IMR-90 (cell line): Measurements from ENCODE around the gene SYNPO. TPM values are rescaled to one million over a fixed set of nuclear protein-coding genes. Genes with fewer than 3 reads are reported as not detected.

Source experiments
- ATAC-seq: fragments of 200-7000 bp; cut with Tn5 transposase; 2 replicates; pipeline ENCODE4 v1.9.1; 2020; ENCODE audit warnings: low read depth, mild to moderate bottlenecking, moderate library complexity
- BruUV-seq: library from RNA; stranded (reverse); fragments of 400-500 nt; replicated peaks from 2 replicates; lab custom pipeline; 2021; lab: Mats Ljungman, UMichigan
- CTCF ChIA-PET: fragments of 300-600 bp; formaldehyde crosslinking; extraction: SDS; loops from one replicate; lab custom pipeline; 2021; ENCODE audit warnings: antibody characterized with exemption; lab: Yijun Ruan, JAX
- POLR2A ChIA-PET: fragments of 300-600 bp; sonication (Branson Sonifier 250); formaldehyde crosslinking; loops from one replicate; lab custom pipeline; 2022; ENCODE audit warnings: antibody characterized with exemption; ENCODE audit not compliant: unreplicated experiment; lab: Charles Lee
- DNase-seq: peaks from one replicate; pipeline ENCODE4 v3.0.0; 2013
- H2AFZ ChIP-seq: replicated peaks from 2 replicates; pipeline ENCODE3; 2013; ENCODE audit warnings: low read length, mild to moderate bottlenecking; ENCODE audit not compliant: poor library complexity
- H2AK5ac ChIP-seq: 2 replicates; pipeline ENCODE4 v1.6.1; 2013; ENCODE audit warnings: low read depth, low read length, inconsistent platforms
- H2AK9ac ChIP-seq: replicated peaks from 2 replicates; pipeline ENCODE3; 2013; ENCODE audit warnings: mild to moderate bottlenecking, low read depth, low read length, moderate library complexity; ENCODE audit not compliant: poor library complexity
- H2BK120ac ChIP-seq: 2 replicates; pipeline ENCODE4 v1.6.1; 2013; ENCODE audit warnings: low read depth, low read length, inconsistent platforms
- H2BK15ac ChIP-seq: 3 replicates; pipeline ENCODE4 v1.6.1; 2013; ENCODE audit warnings: low read depth, low read length, inconsistent platforms
- H2BK20ac ChIP-seq: 2 replicates; pipeline ENCODE4 v1.6.1; 2013; ENCODE audit warnings: low read depth, mild to moderate bottlenecking, inconsistent platforms, low read length, moderate library complexity
- H2BK5ac ChIP-seq: 2 replicates; pipeline ENCODE4 v1.6.1; 2013; ENCODE audit warnings: mild to moderate bottlenecking, low read depth, low read length, inconsistent platforms; ENCODE audit not compliant: poor library complexity, severe bottlenecking
- H3K14ac ChIP-seq: replicated peaks from 2 replicates; pipeline ENCODE4 v1.6.1; 2013; ENCODE audit warnings: low read depth, low read length, inconsistent platforms
- H3K18ac ChIP-seq: 2 replicates; pipeline ENCODE4 v1.6.1; 2013; ENCODE audit warnings: low read depth, low read length, control low read depth
- H3K23ac ChIP-seq: 2 replicates; pipeline ENCODE4 v1.6.1; 2013; ENCODE audit warnings: low read depth, low read length, inconsistent platforms
- H3K27ac ChIP-seq: 2 replicates; pipeline ENCODE4 v1.5.1; 2013; ENCODE audit warnings: mild to moderate bottlenecking, control low read depth, low read length; ENCODE audit not compliant: insufficient read depth
- H3K27me3 ChIP-seq: 2 replicates; pipeline ENCODE4 v1.6.1; 2013; ENCODE audit warnings: low read length; ENCODE audit not compliant: control insufficient read depth, insufficient read depth
- H3K36me3 ChIP-seq: 2 replicates; pipeline ENCODE4 v1.6.1; 2013; ENCODE audit warnings: low read length, mixed read lengths; ENCODE audit not compliant: control insufficient read depth, insufficient read depth
- H3K4ac ChIP-seq: 2 replicates; pipeline ENCODE4 v1.6.1; 2013; ENCODE audit warnings: low read depth, low read length, inconsistent platforms
- H3K4me1 ChIP-seq: 2 replicates; pipeline ENCODE4 v1.6.1; 2013; ENCODE audit warnings: low read length, mixed read lengths; ENCODE audit not compliant: control insufficient read depth, insufficient read depth
- H3K4me2 ChIP-seq: 2 replicates; pipeline ENCODE4 v1.6.1; 2013; ENCODE audit warnings: low read depth, mild to moderate bottlenecking, control low read depth, low read length, moderate library complexity
- H3K4me3 ChIP-seq: 2 replicates; pipeline ENCODE4 v1.5.1; 2013; ENCODE audit warnings: low read depth, mild to moderate bottlenecking, control low read depth, low read length, moderate library complexity; ENCODE audit not compliant: insufficient read depth
- H3K56ac ChIP-seq: 2 replicates; pipeline ENCODE4 v1.6.1; 2013; ENCODE audit warnings: low read length, inconsistent platforms; ENCODE audit not compliant: insufficient read depth; ENCODE audit errors: extremely low read depth
- H3K79me1 ChIP-seq, 2 experiments: 2 replicates each; pipeline ENCODE4 v1.6.1; 2013; ENCODE audit warnings: low read length in 2 of 2, inconsistent platforms in 1 of 2, low read depth in 1 of 2
- H3K9ac ChIP-seq: 2 replicates; pipeline ENCODE4 v1.6.1; 2013; ENCODE audit warnings: low read depth, low read length, control low read depth
- H3K9me1 ChIP-seq: 2 replicates; pipeline ENCODE4 v1.6.1; 2013; ENCODE audit warnings: low read length, inconsistent platforms; ENCODE audit not compliant: insufficient read depth
- H3K9me3 ChIP-seq: 2 replicates; pipeline ENCODE4 v1.6.1; 2013; ENCODE audit warnings: low read length; ENCODE audit not compliant: control insufficient read depth, insufficient read depth
- H4K20me1 ChIP-seq: 2 replicates; pipeline ENCODE4 v1.6.1; 2013; ENCODE audit warnings: low read length, inconsistent platforms; ENCODE audit not compliant: insufficient read depth
- H4K5ac ChIP-seq: 2 replicates; pipeline ENCODE4 v1.6.1; 2013; ENCODE audit warnings: mild to moderate bottlenecking, low read depth, low read length, control low read depth
- H4K8ac ChIP-seq, 2 experiments: 2 replicates each; pipeline ENCODE4 v1.6.1; 2013; ENCODE audit warnings: low read depth in 2 of 2, low read length in 2 of 2, control low read depth in 1 of 2, inconsistent platforms in 1 of 2
- H4K91ac ChIP-seq: 2 replicates; pipeline ENCODE4 v1.6.1; 2013; ENCODE audit warnings: low read depth, low read length, inconsistent platforms; ENCODE audit not compliant: insufficient read depth
- BHLHE40 ChIP-seq: fragments of 150-350 bp; IDR thresholded peaks from 2 replicates; pipeline ENCODE4 v1.6.1; 2016; ENCODE audit warnings: mild to moderate bottlenecking, low read depth, low read length
- CEBPB ChIP-seq: IDR thresholded peaks from 2 replicates; pipeline ENCODE4 v1.6.1; 2012; ENCODE audit warnings: low read depth, low read length, improper control_type of control experiment
- CHD1 ChIP-seq: IDR thresholded peaks from 2 replicates; pipeline ENCODE4 v1.6.1; 2012; ENCODE audit warnings: low read depth, low read length, improper control_type of control experiment
- FOS ChIP-seq: fragments of 150-350 bp; IDR thresholded peaks from 2 replicates; pipeline ENCODE4 v1.6.1; 2016; ENCODE audit warnings: low read depth, low read length
- MAFK ChIP-seq: IDR thresholded peaks from 2 replicates; pipeline ENCODE4 v1.6.1; 2012; ENCODE audit warnings: low read depth, low read length, improper control_type of control experiment
- MAZ ChIP-seq: IDR thresholded peaks from 2 replicates; pipeline ENCODE4 v1.6.1; 2012; ENCODE audit warnings: low read depth, mild to moderate bottlenecking, low read length, improper control_type of control experiment, moderate library complexity, borderline replicate concordance
- MXI1 ChIP-seq: IDR thresholded peaks from 2 replicates; pipeline ENCODE4 v1.6.1; 2012; ENCODE audit warnings: low read depth, mild to moderate bottlenecking, low read length, moderate library complexity, borderline replicate concordance
- NFE2L2 ChIP-seq: fragments of 150-350 bp; IDR thresholded peaks from 2 replicates; pipeline ENCODE4 v1.6.1; 2016; ENCODE audit warnings: low read depth, mild to moderate bottlenecking, low read length
- POLR2A ChIP-seq: IDR thresholded peaks from 2 replicates; pipeline ENCODE4 v1.6.1; 2012; ENCODE audit warnings: mild to moderate bottlenecking, low read depth, low read length
- RAD21 ChIP-seq: IDR thresholded peaks from 2 replicates; pipeline ENCODE4 v1.6.1; 2012; ENCODE audit warnings: low read length, improper control_type of control experiment
- RCOR1 ChIP-seq: IDR thresholded peaks from 2 replicates; pipeline ENCODE4 v1.6.1; 2012; ENCODE audit warnings: mild to moderate bottlenecking, low read length, improper control_type of control experiment; ENCODE audit not compliant: insufficient replicate concordance
- RFX5 ChIP-seq: IDR thresholded peaks from 2 replicates; pipeline ENCODE4 v1.8.0; 2012; ENCODE audit warnings: low read depth, mild to moderate bottlenecking, low read length, moderate library complexity
- SMC3 ChIP-seq: fragments of 150-350 bp; IDR thresholded peaks from 2 replicates; pipeline ENCODE4 v1.6.1; 2016; ENCODE audit warnings: low read depth, mild to moderate bottlenecking, antibody characterized with exemption, low read length, moderate library complexity
- USF2 ChIP-seq: fragments of 150-350 bp; IDR thresholded peaks from 2 replicates; pipeline ENCODE4 v1.6.1; 2017; ENCODE audit warnings: mild to moderate bottlenecking, antibody characterized with exemption, low read length, low read depth
- WGBS, 2 experiments: methylation state at CpG; one replicate each; pipeline versions ENCODE4 v1.1.5 to v1.1.7; 2013; ENCODE audit warnings: missing lambda C conversion rate in 2 of 2; ENCODE audit not compliant: insufficient read length in 1 of 2; ENCODE audit errors: extremely low coverage in 2 of 2; 5-methylcytosine and 5-hydroxymethylcytosine counted together
- dilution Hi-C: fragments of 300-500 bp; cut with HindIII; formaldehyde crosslinking; loops from one replicate; pipeline ENCODE4 v1.14.3; 2018; ENCODE audit warnings: low sequenced_read_pairs; ENCODE audit not compliant: unreplicated experiment
- in situ Hi-C: fragments of 300-500 bp; cut with MboI; formaldehyde crosslinking; loops from 3 replicates; pipeline ENCODE4 v1.14.3; 2019; ENCODE audit warnings: low sequenced_read_pairs, inconsistent platforms, mixed read lengths
- intact Hi-C: fragments of 100-400 bp; cut with micrococcal nuclease; formaldehyde crosslinking; loops from 2 replicates; pipeline ENCODE4 v1.10.0; 2022
- polyA plus RNA-seq, 3 experiments: library from polyadenylated mRNA; depleted of rRNA; stranded (reverse); fragments of >200 nt; gene quantifications; 2 replicates each; pipeline ENCODE4 v1.2.3, GENCODE V29; 2012; ENCODE audit warnings: low replicate concordance in 1 of 3
- total RNA-seq: library from RNA; depleted of rRNA; stranded (reverse); fragments of >200 nt; gene quantifications from 2 replicates; pipeline ENCODE4 v1.2.3, GENCODE V29; 2012
- TF ChIP-seq, protein P1 (sequence below): fragments of 150-350 bp; IDR thresholded peaks from 2 replicates; pipeline ENCODE4 v1.6.1; 2016; ENCODE audit warnings: low read depth, mild to moderate bottlenecking, low read length, moderate library complexity, borderline replicate concordance

Gene SYNPO
- total and polyA plus RNA-seq, 2 of the 4 experiments (the other 2 are of a cell fraction): 3.0 to 24.8 TPM

- H4K20me1 ChIP-seq: peaks cover 37% of the 10 kb centered on the region
- no peak for TF ChIP-seq RAD21
- no peak for TF ChIP-seq CHD1
- no peak for TF ChIP-seq NFE2L2
- no peak for TF ChIP-seq BHLHE40
- no peak for TF ChIP-seq RFX5
- TF ChIP-seq RCOR1: no peak
- TF ChIP-seq MXI1: no peak
- no peak for TF ChIP-seq CEBPB
- TF ChIP-seq SMC3: no peak
- TF ChIP-seq MAFK: no peak
- no peak for TF ChIP-seq POLR2A
- TF ChIP-seq, protein P1, sequence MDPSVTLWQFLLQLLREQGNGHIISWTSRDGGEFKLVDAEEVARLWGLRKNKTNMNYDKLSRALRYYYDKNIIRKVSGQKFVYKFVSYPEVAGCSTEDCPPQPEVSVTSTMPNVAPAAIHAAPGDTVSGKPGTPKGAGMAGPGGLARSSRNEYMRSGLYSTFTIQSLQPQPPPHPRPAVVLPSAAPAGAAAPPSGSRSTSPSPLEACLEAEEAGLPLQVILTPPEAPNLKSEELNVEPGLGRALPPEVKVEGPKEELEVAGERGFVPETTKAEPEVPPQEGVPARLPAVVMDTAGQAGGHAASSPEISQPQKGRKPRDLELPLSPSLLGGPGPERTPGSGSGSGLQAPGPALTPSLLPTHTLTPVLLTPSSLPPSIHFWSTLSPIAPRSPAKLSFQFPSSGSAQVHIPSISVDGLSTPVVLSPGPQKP: no peak
- no peak for TF ChIP-seq FOS
- no peak for TF ChIP-seq MAZ
- no peak for TF ChIP-seq USF2
Measured at GRCh38 chr5:150642991-150643710, 2.7 kb downstream of the SYNPO start.

More at GRCh38 chr5:150642991-150643710, 2.7 kb downstream of the SYNPO start:
- peak overlapping the region; percentile 85 for H2BK20ac ChIP-seq
- ChIA-PET CTCF (interaction anchor here (0.6 kb wide), 1 partner anchor 10 kb away, joined by 3 read pairs; no protein-coding TSS in a partner anchor), POLR2A (interaction anchor here (0.5 to 0.8 kb wide), 3 partner anchors 11 to 234 kb away, joined by 3 to 4 read pairs (median 4); no protein-coding TSS in a partner anchor)
- H3K79me1 ChIP-seq: peaks cover 22 to 61% of the 10 kb centered on the region in 2 experiments
- H2AFZ ChIP-seq: no peak overlapping the region
- DNase-seq: no peak
- H3K9me3 ChIP-seq: no peaks in the 10 kb centered on the region
- peak overlapping the region; percentile 10 for H3K18ac ChIP-seq
- peak overlapping the region; percentile 89 for H2AK5ac ChIP-seq
- H3K4me3 ChIP-seq: peak overlapping the region; percentile 32
- peak overlapping the region; percentile 96 for H2AK9ac ChIP-seq
- peaks cover 8% of the 10 kb centered on the region for H3K36me3 ChIP-seq
- H3K23ac ChIP-seq: peak overlapping the region; percentile 91
- H2BK5ac ChIP-seq: peak overlapping the region; percentile 86
- no CpG with 5 or more reads among the region's 12 CpGs for WGBS, 2 experiments
- peak overlapping the region; percentile 81 for H4K91ac ChIP-seq
- peak overlapping the region; percentile 53 to 84; a peak in 3 of 4 replicates for H4K8ac ChIP-seq
- dilution Hi-C loops (no loop called here), in situ Hi-C loops (no loop called here), intact Hi-C loops (loop anchor here (5.0 kb wide), 1 partner anchor 171 kb away; no protein-coding TSS in a partner anchor)
- H3K4me1 ChIP-seq: peaks cover 46% of the 10 kb centered on the region
- peak overlapping the region; percentile 67 for H3K14ac ChIP-seq
- BruUV-seq: no TSS peak
- H3K4me2 ChIP-seq: peak overlapping the region; percentile 80
- H3K9ac ChIP-seq: peak overlapping the region; percentile 62
- H4K5ac ChIP-seq: peak overlapping the region; percentile 41
- H3K56ac ChIP-seq: peak overlapping the region; percentile 77; the same call in 1 of the 2 replicates
- H3K9me1 ChIP-seq: peaks cover 32% of the 10 kb centered on the region
- peak overlapping the region; percentile 90 for H3K27ac ChIP-seq
- H2BK15ac ChIP-seq: peak overlapping the region; percentile 77; the same call in 1 of the 3 replicates
- H3K27me3 ChIP-seq: no peaks in the 10 kb centered on the region
- no peak for ATAC-seq
- H3K4ac ChIP-seq: peak overlapping the region; percentile 96
- peak overlapping the region; percentile 80 for H2BK120ac ChIP-seq
